Activated CD8-positive, alpha-beta memory T cell treated with anti-CD3 and anti-CD28 coated beads for 36 hours (primary cell): ENCODE measurements around the gene APOD. TPM values are rescaled to one million over a fixed set of nuclear protein-coding genes. Genes with fewer than 3 reads are reported as not detected.

ENCODE experiments used
- CTCF ChIA-PET: fragments of 350-600 bp; sonication (Branson Sonifier 250); formaldehyde crosslinking; loops from one replicate; lab custom pipeline; 2021; ENCODE audit warnings: antibody characterized with exemption; lab: Charles Lee
- POLR2A ChIA-PET: fragments of 350-600 bp; sonication (Branson Sonifier 250); formaldehyde crosslinking; loops from one replicate; lab custom pipeline; 2021; ENCODE audit warnings: antibody characterized with exemption; lab: Charles Lee
- total RNA-seq, 2 experiments: library from RNA; stranded (reverse); gene quantifications; one replicate each; pipeline ENCODE4 v1.2.3, GENCODE V29; 2021

The APOD gene
- total RNA-seq, 2 experiments from 2014 or later, result not detected

- CTCF ChIA-PET, result interaction anchor here (0.9 to 3.7 kb wide), 2 partner anchors 8 to 273 kb away, joined by 3 to 17 read pairs; partner anchors contain the start of gene XXYLT1
- POLR2A ChIA-PET, result interaction anchor here (1.0 to 2.0 kb wide), 4 partner anchors 10 to 272 kb away, joined by 3 to 6 read pairs (median 4); partner anchors contain the start of gene XXYLT1
These were observed 40.1 kb downstream of the APOD start for GRCh38 chr3:195543500-195544229.

GRCh38 chr3:195542698-195543499, 40.8 kb downstream of the APOD start, which contains the start of gene PPP1R2:
Gene PPP1R2, minus strand, starts transcription at chr3:195543325. Its CDS starts 300 bp downstream, at chr3:195543025.
- CTCF ChIA-PET, result interaction anchor here (0.8 to 3.7 kb wide), 5 partner anchors 9 to 272 kb away, joined by 3 to 17 read pairs (median 3); partner anchors contain the start of gene XXYLT1
- POLR2A ChIA-PET, result interaction anchor here (0.6 to 2.0 kb wide), 10 partner anchors 8 to 910 kb away, joined by 3 to 7 read pairs (median 3); partner anchors contain the start of genes TMEM44 and XXYLT1

- POLR2A ChIA-PET, result interaction anchor here (0.6 to 2.0 kb wide), 8 partner anchors 8 to 909 kb away, joined by 3 to 7 read pairs (median 3); partner anchors contain the start of genes TMEM44 and XXYLT1
- CTCF ChIA-PET, result interaction anchor here (0.6 to 3.7 kb wide), 5 partner anchors 10 to 834 kb away, joined by 3 to 17 read pairs (median 3); partner anchors contain the start of gene XXYLT1
These were observed 41.4 kb downstream of the APOD start for GRCh38 chr3:195542316-195542697.

- POLR2A ChIA-PET, result interaction anchor here (0.7 kb wide), 1 partner anchor 373 kb away, joined by 15 read pairs; no protein-coding TSS in a partner anchor
These were observed 43.2 kb downstream of the APOD start for GRCh38 chr3:195540511-195540910.

DNA sequence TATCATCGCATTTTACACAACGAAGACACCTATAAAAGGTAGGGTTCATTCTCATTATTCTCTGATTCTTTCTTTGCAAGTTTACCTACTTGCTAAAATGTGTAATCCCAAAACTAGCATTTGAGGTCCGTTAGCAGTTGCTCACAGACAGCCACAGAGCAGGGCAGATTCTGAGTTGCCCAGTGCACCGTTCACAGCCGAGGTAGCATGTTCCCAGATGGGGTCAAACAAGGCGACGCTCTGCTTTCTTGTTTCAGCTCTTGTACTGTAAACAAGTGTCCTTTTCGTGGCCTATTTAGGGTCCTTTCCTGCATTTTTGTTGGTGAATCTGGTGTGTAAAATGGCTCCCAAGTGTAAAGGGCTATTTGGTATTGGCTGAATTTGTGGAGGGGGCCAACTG, 43.7 kb downstream of the APOD start:
- POLR2A ChIA-PET, result no interaction called here
- CTCF ChIA-PET, result interaction anchor here (3.7 kb wide), 1 partner anchor 269 kb away, joined by 17 read pairs; the partner anchor contains the start of gene XXYLT1

More at GRCh38 chr3:195540511-195540910, 43.2 kb downstream of the APOD start:
- CTCF ChIA-PET, result interaction anchor here (3.7 kb wide), 1 partner anchor 270 kb away, joined by 17 read pairs; the partner anchor contains the start of gene XXYLT1

GRCh38 chr3:195539479-195539878, 44.3 kb downstream of the APOD start:
- POLR2A ChIA-PET, result no interaction called here
- CTCF ChIA-PET, result no interaction called here

- CTCF ChIA-PET, result interaction anchor here (0.6 to 2.5 kb wide), 5 partner anchors 11 to 266 kb away, joined by 4 to 9 read pairs (median 4); partner anchors contain the start of gene XXYLT1
- POLR2A ChIA-PET, result no interaction called here
These were observed 45.7 kb downstream of the APOD start for GRCh38 chr3:195537995-195538394.

- ChIA-PET CTCF (interaction anchor here (1.4 to 2.0 kb wide), 2 partner anchors 11 to 264 kb away, joined by 4 to 5 read pairs; partner anchors contain the start of gene XXYLT1), POLR2A (interaction anchor here (0.7 kb wide), 1 partner anchor 7 kb away, joined by 3 read pairs; no protein-coding TSS in a partner anchor)
These were observed 48.4 kb downstream of the APOD start for GRCh38 chr3:195535293-195535692.

- CTCF ChIA-PET, result interaction anchor here (1.1 to 2.6 kb wide), 2 partner anchors 10 to 262 kb away, joined by 3 to 7 read pairs; partner anchors contain the start of genes PPP1R2 and XXYLT1
- POLR2A ChIA-PET, result interaction anchor here (1.5 kb wide), 1 partner anchor 10 kb away, joined by 6 read pairs; the partner anchor contains the start of gene PPP1R2
These were observed 50.9 kb downstream of the APOD start for GRCh38 chr3:195532834-195533233.

- POLR2A ChIA-PET, result no interaction called here
These were observed 51.4 kb downstream of the APOD start for GRCh38 chr3:195532345-195532744.

DNA sequence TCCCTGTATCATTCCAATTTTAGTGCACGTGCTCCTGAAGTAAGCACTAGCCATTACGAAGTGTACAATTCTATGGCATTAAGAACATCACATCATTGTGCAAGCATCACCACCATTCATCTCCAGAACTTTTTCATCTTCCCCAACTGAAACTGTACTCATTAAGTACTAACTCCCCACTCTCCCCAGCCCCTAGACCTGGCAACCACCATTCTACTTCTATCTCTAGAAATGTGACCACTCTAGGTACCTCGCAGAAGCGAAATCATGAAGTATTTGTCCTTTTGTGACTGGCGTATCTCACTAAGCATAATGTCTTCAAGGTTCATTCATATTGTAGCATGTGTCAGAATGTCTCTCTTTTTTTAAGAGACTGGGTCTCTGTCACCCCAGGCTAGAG, 52.1 kb downstream of the APOD start:
- POLR2A ChIA-PET, result no interaction called here
- CTCF ChIA-PET, result interaction anchor here (0.6 to 2.6 kb wide), 2 partner anchors 140 to 261 kb away, joined by 4 to 7 read pairs; partner anchors contain the start of gene XXYLT1

More at GRCh38 chr3:195532345-195532744, 51.4 kb downstream of the APOD start:
- CTCF ChIA-PET, result interaction anchor here (1.1 to 2.6 kb wide), 2 partner anchors 10 to 261 kb away, joined by 3 to 7 read pairs; partner anchors contain the start of genes PPP1R2 and XXYLT1

GRCh38 chr3:195526492-195526891, 57.2 kb downstream of the APOD start:
- CTCF ChIA-PET, result interaction anchor here (0.9 to 1.7 kb wide), 2 partner anchors 16 to 255 kb away, joined by 3 to 5 read pairs; partner anchors contain the start of gene XXYLT1
- POLR2A ChIA-PET, result interaction anchor here (1.0 kb wide), 1 partner anchor 255 kb away, joined by 3 read pairs; the partner anchor contains the start of gene XXYLT1

DNA sequence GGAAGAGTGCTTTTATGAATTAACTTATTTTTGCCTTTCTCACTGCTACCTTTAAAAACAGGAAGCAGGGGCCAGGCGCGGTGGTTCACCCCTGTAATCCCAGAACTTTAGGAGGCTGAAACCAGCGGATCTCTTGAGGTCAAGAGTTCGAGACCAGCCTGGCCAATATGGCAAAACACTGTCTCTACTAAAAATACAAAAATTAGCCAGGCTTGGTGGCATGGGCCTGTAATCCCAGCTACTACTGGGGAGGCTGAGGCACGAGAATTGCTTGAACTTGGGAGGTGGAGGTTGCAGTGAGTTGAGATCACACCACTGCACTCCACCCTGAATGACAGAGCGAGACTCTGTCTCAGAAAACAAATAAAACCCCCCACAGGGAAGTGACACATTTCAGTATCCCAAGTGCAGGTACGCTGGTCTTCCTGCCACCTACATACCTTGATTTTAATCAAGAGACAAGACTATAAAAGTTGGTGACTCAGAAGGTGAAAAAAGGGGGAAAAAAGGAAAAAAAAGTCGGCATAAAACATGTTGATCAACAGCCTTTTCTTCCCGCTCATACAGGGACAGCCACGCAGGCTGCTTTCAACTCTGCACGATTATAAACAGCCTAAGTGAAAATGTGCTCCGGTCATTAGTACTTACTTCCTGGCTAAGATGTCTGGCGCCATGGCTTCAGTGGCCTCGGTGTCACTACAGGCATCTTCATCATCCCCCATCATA, 59.4 kb downstream of the APOD start:
- ChIA-PET POLR2A (interaction anchor here (0.6 kb wide), 2 partner anchors 19 to 85 kb away, joined by 3 to 5 read pairs; partner anchors contain the start of gene PPP1R2), CTCF (interaction anchor here (1.6 to 3.6 kb wide), 2 partner anchors 11 to 253 kb away, joined by 5 to 37 read pairs; partner anchors contain the start of gene XXYLT1)

GRCh38 chr3:195522254-195523023, 61.3 kb downstream of the APOD start:
- POLR2A ChIA-PET, result interaction anchor here (1.5 kb wide), 1 partner anchor 79 kb away, joined by 3 read pairs; no protein-coding TSS in a partner anchor
- CTCF ChIA-PET, result interaction anchor here (1.2 to 3.6 kb wide), 3 partner anchors 15 to 252 kb away, joined by 4 to 37 read pairs (median 4); partner anchors contain the start of gene XXYLT1
